Measurements from ENCODE around the gene PPEF2. TPM values are rescaled to one million over a fixed set of nuclear protein-coding genes. Genes with fewer than 3 reads are reported as not detected.

PPEF2 gene
- total RNA-seq, 1 donor from 2014 or later = not detected

GRCh38 chr4:75886104-75886503 lies 16.1 kb downstream of the PPEF2 start:
- H3K4me3 Mint-ChIP-seq (ENCODE audit: unreplicated experiment) = no peak overlapping the region
- peaks cover 10% of the 10 kb centered on the region for H3K4me1 Mint-ChIP-seq (ENCODE audit: unreplicated experiment)
- no peaks in the 10 kb centered on the region for H3K9me3 Mint-ChIP-seq (ENCODE audit: unreplicated experiment)
- no peak for TF ChIP-seq CTCF (IDR thresholded peaks at IDR 0.05; ENCODE audit: unreplicated experiment)
- H3K27me3 Mint-ChIP-seq (ENCODE audit: unreplicated experiment) = no peaks in the 10 kb centered on the region
- no peak overlapping the region for H3K27ac Mint-ChIP-seq (ENCODE audit: unreplicated experiment)
- no peaks in the 10 kb centered on the region for H3K36me3 Mint-ChIP-seq (ENCODE audit: low read depth, unreplicated experiment)
- no peak for DNase-seq (ENCODE audit: low spot score)

- H3K4me1 Mint-ChIP-seq (ENCODE audit: unreplicated experiment) = peaks cover 4% of the 10 kb centered on the region
- H3K27me3 Mint-ChIP-seq (ENCODE audit: unreplicated experiment) = no peaks in the 10 kb centered on the region
- no peak overlapping the region for H3K27ac Mint-ChIP-seq (ENCODE audit: unreplicated experiment)
- no peak for TF ChIP-seq CTCF (IDR thresholded peaks at IDR 0.05; ENCODE audit: unreplicated experiment)
- no peak for DNase-seq (ENCODE audit: low spot score)
- H3K4me3 Mint-ChIP-seq (ENCODE audit: unreplicated experiment) = no peak overlapping the region
- no peaks in the 10 kb centered on the region for H3K36me3 Mint-ChIP-seq (ENCODE audit: low read depth, unreplicated experiment)
- H3K9me3 Mint-ChIP-seq (ENCODE audit: unreplicated experiment) = no peaks in the 10 kb centered on the region
Measured at GRCh38 chr4:75881476-75881875, 20.8 kb downstream of the PPEF2 start.

GRCh38 chr4:75880278-75880677 lies 22.0 kb downstream of the PPEF2 start:
- Mint-ChIP-seq H3K27ac (ENCODE audit: unreplicated experiment) (no peak overlapping the region), H3K36me3 (ENCODE audit: low read depth, unreplicated experiment) (no peaks in the 10 kb centered on the region), H3K27me3 (ENCODE audit: unreplicated experiment) (peaks cover 2% of the 10 kb centered on the region), H3K4me3 (ENCODE audit: unreplicated experiment) (no peak overlapping the region), H3K4me1 (ENCODE audit: unreplicated experiment) (peaks cover 4% of the 10 kb centered on the region), H3K9me3 (ENCODE audit: unreplicated experiment) (no peaks in the 10 kb centered on the region)
- no peak for DNase-seq (ENCODE audit: low spot score)
- TF ChIP-seq CTCF (IDR thresholded peaks at IDR 0.05; ENCODE audit: unreplicated experiment) = no peak

GRCh38 chr4:75878246-75878756 lies 24.0 kb downstream of the PPEF2 start:
- H3K27me3 Mint-ChIP-seq (ENCODE audit: unreplicated experiment) = peaks cover 2% of the 10 kb centered on the region
- H3K4me1 Mint-ChIP-seq (ENCODE audit: unreplicated experiment) = peaks cover 3% of the 10 kb centered on the region
- no peaks in the 10 kb centered on the region for H3K36me3 Mint-ChIP-seq (ENCODE audit: low read depth, unreplicated experiment)
- H3K4me3 Mint-ChIP-seq (ENCODE audit: unreplicated experiment) = no peak overlapping the region
- no peak overlapping the region for H3K27ac Mint-ChIP-seq (ENCODE audit: unreplicated experiment)
- DNase-seq (ENCODE audit: low spot score) = no peak
- H3K9me3 Mint-ChIP-seq (ENCODE audit: unreplicated experiment) = no peaks in the 10 kb centered on the region
- no peak for TF ChIP-seq CTCF (IDR thresholded peaks at IDR 0.05; ENCODE audit: unreplicated experiment)

GRCh38 chr4:75876218-75876617 lies 26.0 kb downstream of the PPEF2 start:
- no peak overlapping the region for H3K27ac Mint-ChIP-seq (ENCODE audit: unreplicated experiment)
- H3K4me3 Mint-ChIP-seq (ENCODE audit: unreplicated experiment) = no peak overlapping the region
- no peaks in the 10 kb centered on the region for H3K9me3 Mint-ChIP-seq (ENCODE audit: unreplicated experiment)
- TF ChIP-seq CTCF (IDR thresholded peaks at IDR 0.05; ENCODE audit: unreplicated experiment) = no peak
- no peaks in the 10 kb centered on the region for H3K36me3 Mint-ChIP-seq (ENCODE audit: low read depth, unreplicated experiment)
- no peaks in the 10 kb centered on the region for H3K4me1 Mint-ChIP-seq (ENCODE audit: unreplicated experiment)
- no peak for DNase-seq (ENCODE audit: low spot score)
- peaks cover 2% of the 10 kb centered on the region for H3K27me3 Mint-ChIP-seq (ENCODE audit: unreplicated experiment)
